Sigmoid colon (tissue), 3 donors: Measurements from ENCODE around the gene CTNNA2.

Experiments
- CTCF ChIP-seq, 4 experiments: fragments of 450-650 bp in 3 of 4; fragments of 200-600 bp in 1 of 4; IDR thresholded peaks; one replicate each; pipeline ENCODE4 v1.5.1; 2016 to 2019; ENCODE audit warnings: antibody characterized with exemption in 4 of 4, mild to moderate bottlenecking in 3 of 4, moderate library complexity in 2 of 4
- POLR2A ChIP-seq, 2 donors: fragments of 450-650 bp; IDR thresholded peaks; one replicate each; pipeline ENCODE4 v1.6.1; 2016; ENCODE audit warnings: antibody characterized with exemption in 2 of 2, mild to moderate bottlenecking in 2 of 2, moderate library complexity in 2 of 2

- TF ChIP-seq POLR2A (IDR thresholded peaks at IDR 0.05): no peak
- TF ChIP-seq CTCF (IDR thresholded peaks at IDR 0.05): no peak
Measured at GRCh38 chr2:80026040-80026729, 513.3 kb downstream of the CTNNA2 start.
